DND-41 (cell line): ENCODE data around the gene SMURF1.

Source experiments
- EZH2 ChIP-seq: IDR thresholded peaks from 3 replicates; pipeline ENCODE4 v1.6.1; 2012; ENCODE audit warnings: borderline replicate concordance, low read depth, mild to moderate bottlenecking, moderate library complexity, low read length, inconsistent platforms; ENCODE audit not compliant: severe bottlenecking
- TF ChIP-seq, protein P1 (sequence below): IDR thresholded peaks from 2 replicates; pipeline ENCODE4 v1.5.1; 2012; ENCODE audit warnings: borderline replicate concordance, low read length, moderate library complexity, mild to moderate bottlenecking; ENCODE audit not compliant: poor library complexity, severe bottlenecking; ENCODE audit errors: extremely low read depth

DNA sequence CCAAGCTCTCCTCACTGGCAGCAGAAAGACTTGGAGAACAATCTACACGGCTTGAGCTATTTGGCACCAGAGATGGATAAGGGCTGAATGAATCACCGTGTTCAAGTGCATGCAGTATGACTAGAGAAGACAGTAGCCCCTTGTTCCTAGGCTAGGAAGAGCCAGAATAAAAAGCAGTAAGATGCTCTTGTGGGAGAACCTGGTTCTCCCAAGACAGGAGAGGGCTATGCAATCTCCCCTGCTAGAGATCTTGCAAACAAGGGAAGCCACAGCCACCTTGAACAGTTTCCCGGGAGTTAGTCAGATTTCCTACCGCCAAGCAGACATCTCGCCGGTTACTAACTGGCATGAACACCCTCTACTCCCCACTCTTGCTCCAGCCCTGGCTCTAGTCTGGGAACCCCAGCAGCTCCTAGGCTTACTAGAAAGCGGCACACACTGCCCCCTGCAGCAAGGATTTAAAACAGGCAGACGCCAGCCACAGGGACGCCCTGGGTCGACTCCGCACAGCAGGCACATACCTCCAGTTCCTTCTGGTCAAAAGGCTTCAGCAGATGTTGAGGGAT, 107.3 kb downstream of the SMURF1 start:
- TF ChIP-seq EZH2, result no peak
- TF ChIP-seq, protein P1, sequence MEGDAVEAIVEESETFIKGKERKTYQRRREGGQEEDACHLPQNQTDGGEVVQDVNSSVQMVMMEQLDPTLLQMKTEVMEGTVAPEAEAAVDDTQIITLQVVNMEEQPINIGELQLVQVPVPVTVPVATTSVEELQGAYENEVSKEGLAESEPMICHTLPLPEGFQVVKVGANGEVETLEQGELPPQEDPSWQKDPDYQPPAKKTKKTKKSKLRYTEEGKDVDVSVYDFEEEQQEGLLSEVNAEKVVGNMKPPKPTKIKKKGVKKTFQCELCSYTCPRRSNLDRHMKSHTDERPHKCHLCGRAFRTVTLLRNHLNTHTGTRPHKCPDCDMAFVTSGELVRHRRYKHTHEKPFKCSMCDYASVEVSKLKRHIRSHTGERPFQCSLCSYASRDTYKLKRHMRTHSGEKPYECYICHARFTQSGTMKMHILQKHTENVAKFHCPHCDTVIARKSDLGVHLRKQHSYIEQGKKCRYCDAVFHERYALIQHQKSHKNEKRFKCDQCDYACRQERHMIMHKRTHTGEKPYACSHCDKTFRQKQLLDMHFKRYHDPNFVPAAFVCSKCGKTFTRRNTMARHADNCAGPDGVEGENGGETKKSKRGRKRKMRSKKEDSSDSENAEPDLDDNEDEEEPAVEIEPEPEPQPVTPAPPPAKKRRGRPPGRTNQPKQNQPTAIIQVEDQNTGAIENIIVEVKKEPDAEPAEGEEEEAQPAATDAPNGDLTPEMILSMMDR, result peak; percentile 57
